IPS-15b (cell line): Measurements from ENCODE around the gene OSBP2.

Experiments used
- H3K27me3 ChIP-seq: one replicate; pipeline ENCODE4 v1.6.1; 2013; ENCODE audit warnings: low read length; ENCODE audit not compliant: control insufficient read depth, insufficient read depth
- H3K36me3 ChIP-seq: one replicate; pipeline ENCODE4 v1.6.1; 2013; ENCODE audit warnings: low read length; ENCODE audit not compliant: control insufficient read depth, insufficient read depth
- H3K4me1 ChIP-seq: one replicate; pipeline ENCODE4 v1.6.1; 2013; ENCODE audit warnings: mild to moderate bottlenecking, low read length; ENCODE audit not compliant: control insufficient read depth, insufficient read depth
- H3K4me3 ChIP-seq: one replicate; pipeline ENCODE4 v1.5.1; 2013; ENCODE audit warnings: low read depth, low read length
- H3K9ac ChIP-seq: one replicate; pipeline ENCODE4 v1.6.1; 2013; ENCODE audit warnings: low read depth, mild to moderate bottlenecking, low read length
- H3K9me3 ChIP-seq: one replicate; pipeline ENCODE4 v1.6.1; 2013; ENCODE audit warnings: mild to moderate bottlenecking, low read length; ENCODE audit not compliant: control insufficient read depth, insufficient read depth

The OSBP2 gene

GRCh38 chr22:30777587-30777986 lies 82.9 kb downstream of the OSBP2 start:
- Histone ChIP-seq H3K4me3 (no peak overlapping the region), H3K9me3 (no peaks in the 10 kb centered on the region), H3K9ac (no peak overlapping the region), H3K36me3 (no peaks in the 10 kb centered on the region), H3K27me3 (no peaks in the 10 kb centered on the region), H3K4me1 (no peaks in the 10 kb centered on the region)

GRCh38 chr22:30778261-30778660 lies 83.6 kb downstream of the OSBP2 start:
- Histone ChIP-seq H3K9ac (no peak overlapping the region), H3K4me3 (no peak overlapping the region), H3K9me3 (no peaks in the 10 kb centered on the region)

GRCh38 chr22:30780026-30780425 lies 85.4 kb downstream of the OSBP2 start:
- Histone ChIP-seq H3K4me1 (no peaks in the 10 kb centered on the region), H3K9me3 (no peaks in the 10 kb centered on the region), H3K36me3 (no peaks in the 10 kb centered on the region), H3K4me3 (no peak overlapping the region), H3K9ac (no peak overlapping the region), H3K27me3 (no peaks in the 10 kb centered on the region)

More at GRCh38 chr22:30778261-30778660, 83.6 kb downstream of the OSBP2 start:
- Histone ChIP-seq H3K36me3 (no peaks in the 10 kb centered on the region), H3K27me3 (no peaks in the 10 kb centered on the region), H3K4me1 (no peaks in the 10 kb centered on the region)

GRCh38 chr22:30781271-30781875 lies 86.7 kb downstream of the OSBP2 start:
- no peak overlapping the region for H3K9ac ChIP-seq
- no peaks in the 10 kb centered on the region for H3K4me1 ChIP-seq
- no peaks in the 10 kb centered on the region for H3K36me3 ChIP-seq
- H3K4me3 ChIP-seq: no peak overlapping the region
- no peaks in the 10 kb centered on the region for H3K9me3 ChIP-seq
- no peaks in the 10 kb centered on the region for H3K27me3 ChIP-seq

GRCh38 chr22:30782613-30783012 lies 87.9 kb downstream of the OSBP2 start:
- no peak overlapping the region for H3K9ac ChIP-seq
- H3K27me3 ChIP-seq: no peaks in the 10 kb centered on the region
- H3K4me3 ChIP-seq: no peak overlapping the region
- H3K9me3 ChIP-seq: no peaks in the 10 kb centered on the region
- no peaks in the 10 kb centered on the region for H3K36me3 ChIP-seq
- no peaks in the 10 kb centered on the region for H3K4me1 ChIP-seq

GRCh38 chr22:30783021-30783420 lies 88.3 kb downstream of the OSBP2 start:
- Histone ChIP-seq H3K9me3 (no peaks in the 10 kb centered on the region), H3K9ac (no peak overlapping the region), H3K4me1 (no peaks in the 10 kb centered on the region), H3K27me3 (no peaks in the 10 kb centered on the region), H3K4me3 (no peak overlapping the region), H3K36me3 (no peaks in the 10 kb centered on the region)

GRCh38 chr22:30785527-30785926 lies 90.9 kb downstream of the OSBP2 start:
- H3K4me3 ChIP-seq: no peak overlapping the region
- H3K9me3 ChIP-seq: no peaks in the 10 kb centered on the region
- H3K9ac ChIP-seq: no peak overlapping the region
- H3K4me1 ChIP-seq: no peaks in the 10 kb centered on the region
- H3K27me3 ChIP-seq: no peaks in the 10 kb centered on the region
- H3K36me3 ChIP-seq: no peaks in the 10 kb centered on the region

- H3K9me3 ChIP-seq: no peaks in the 10 kb centered on the region
- H3K9ac ChIP-seq: no peak overlapping the region
- H3K4me1 ChIP-seq: no peaks in the 10 kb centered on the region
- no peaks in the 10 kb centered on the region for H3K27me3 ChIP-seq
- H3K4me3 ChIP-seq: no peak overlapping the region
- H3K36me3 ChIP-seq: no peaks in the 10 kb centered on the region
These were observed 95.7 kb downstream of the OSBP2 start for GRCh38 chr22:30790366-30790765.

- Histone ChIP-seq H3K36me3 (no peaks in the 10 kb centered on the region), H3K9ac (no peak overlapping the region), H3K9me3 (no peaks in the 10 kb centered on the region), H3K4me1 (no peaks in the 10 kb centered on the region), H3K4me3 (no peak overlapping the region), H3K27me3 (no peaks in the 10 kb centered on the region)
These were observed 97.8 kb downstream of the OSBP2 start for GRCh38 chr22:30792456-30792855.

- no peaks in the 10 kb centered on the region for H3K4me1 ChIP-seq
- no peaks in the 10 kb centered on the region for H3K9me3 ChIP-seq
- peaks cover 2% of the 10 kb centered on the region for H3K27me3 ChIP-seq
- no peak overlapping the region for H3K9ac ChIP-seq
- no peak overlapping the region for H3K4me3 ChIP-seq
- no peaks in the 10 kb centered on the region for H3K36me3 ChIP-seq
These were observed 100.4 kb downstream of the OSBP2 start for GRCh38 chr22:30795118-30795517.

GRCh38 chr22:30801695-30802094 lies 107.0 kb downstream of the OSBP2 start:
- Histone ChIP-seq H3K27me3 (peaks cover 38% of the 10 kb centered on the region), H3K9ac (no peak overlapping the region), H3K4me3 (no peak overlapping the region), H3K36me3 (no peaks in the 10 kb centered on the region), H3K4me1 (peaks cover 11% of the 10 kb centered on the region), H3K9me3 (no peaks in the 10 kb centered on the region)

- Histone ChIP-seq H3K9me3 (no peaks in the 10 kb centered on the region), H3K4me1 (peaks cover 14% of the 10 kb centered on the region), H3K27me3 (peaks cover 38% of the 10 kb centered on the region), H3K36me3 (no peaks in the 10 kb centered on the region), H3K4me3 (peak overlapping the region; percentile 68), H3K9ac (no peak overlapping the region)
These were observed 107.8 kb downstream of the OSBP2 start for GRCh38 chr22:30802202-30803166.
